ENCODE results near the gene LYAR.

Gene LYAR

GRCh38 chr4:4289941-4290850, at the start of gene LYAR, which contains the start of gene ZBTB49:
Gene LYAR, minus strand, starts transcription at chr4:4290154. Its CDS starts 6,412 bp downstream, at chr4:4283742.
Gene ZBTB49, plus strand, starts transcription at chr4:4290251. Its CDS starts 9,695 bp downstream, at chr4:4299946.
- Mint-ChIP-seq H3K9me3 (no peaks in the 10 kb centered on the region), H3K36me3 (peaks cover 28% of the 10 kb centered on the region), H3K27ac (peak within 1 kb of the TSS; percentile 91), H3K4me1 (peaks cover 57% of the 10 kb centered on the region), H3K4me3 (peak within 1 kb of the TSS; percentile 93)
- ATAC-seq = peak; percentile 95
- peak; percentile 97 to 99 for DNase-seq (ENCODE audit: low spot score in 2 of 2)

GRCh38 chr4:4339504-4340085, 49.6 kb upstream of the LYAR start:
- peaks cover 9% of the 10 kb centered on the region for H3K4me1 Mint-ChIP-seq
- no peaks in the 10 kb centered on the region for H3K36me3 Mint-ChIP-seq
- H3K9me3 Mint-ChIP-seq = no peaks in the 10 kb centered on the region
- H3K27ac Mint-ChIP-seq = peak overlapping the region; percentile 58
- ATAC-seq (no peak), DNase-seq (ENCODE audit: low spot score in 2 of 2) (no peak)
- H3K4me3 Mint-ChIP-seq = no peak overlapping the region

- Mint-ChIP-seq H3K9me3 (no peaks in the 10 kb centered on the region), H3K4me3 (no peak overlapping the region), H3K4me1 (peaks cover 10% of the 10 kb centered on the region), H3K27ac (no peak overlapping the region), H3K36me3 (no peaks in the 10 kb centered on the region)
- DNase-seq (ENCODE audit: low spot score in 2 of 2) (no peak), ATAC-seq (no peak)
Measured at GRCh38 chr4:4338210-4339001, 48.5 kb upstream of the LYAR start.

- Mint-ChIP-seq H3K4me3 (no peak overlapping the region), H3K36me3 (no peaks in the 10 kb centered on the region), H3K9me3 (no peaks in the 10 kb centered on the region), H3K4me1 (peaks cover 10% of the 10 kb centered on the region), H3K27ac (no peak overlapping the region)
- ATAC-seq (peak; percentile 87), DNase-seq (ENCODE audit: low spot score in 2 of 2) (peak; percentile 62 to 83)
Measured at GRCh38 chr4:4334798-4335520, 45.0 kb upstream of the LYAR start.

GRCh38 chr4:4333265-4333706, 43.3 kb upstream of the LYAR start:
- no peak for ATAC-seq
- Mint-ChIP-seq H3K27ac (no peak overlapping the region), H3K36me3 (no peaks in the 10 kb centered on the region), H3K9me3 (no peaks in the 10 kb centered on the region), H3K4me3 (no peak overlapping the region), H3K4me1 (peaks cover 10% of the 10 kb centered on the region)
- DNase-seq (ENCODE audit: low spot score in 2 of 2) = no peak

GRCh38 chr4:4332529-4332928, 42.6 kb upstream of the LYAR start:
- Mint-ChIP-seq H3K4me1 (peaks cover 10% of the 10 kb centered on the region), H3K27ac (no peak overlapping the region), H3K4me3 (no peak overlapping the region), H3K9me3 (no peaks in the 10 kb centered on the region), H3K36me3 (no peaks in the 10 kb centered on the region)
- DNase-seq (ENCODE audit: low spot score in 2 of 2) = no peak
- ATAC-seq = no peak

GRCh38 chr4:4330794-4331193, 40.8 kb upstream of the LYAR start:
- ATAC-seq = no peak
- peaks cover 10% of the 10 kb centered on the region for H3K4me1 Mint-ChIP-seq

GRCh38 chr4:4329496-4329895, 39.5 kb upstream of the LYAR start:
- H3K36me3 Mint-ChIP-seq = no peaks in the 10 kb centered on the region
- H3K4me1 Mint-ChIP-seq = peaks cover under 1% of the 10 kb centered on the region
- no peak overlapping the region for H3K27ac Mint-ChIP-seq
- no peaks in the 10 kb centered on the region for H3K9me3 Mint-ChIP-seq
- no peak overlapping the region for H3K4me3 Mint-ChIP-seq
- ATAC-seq (no peak), DNase-seq (ENCODE audit: low spot score in 2 of 2) (no peak)

More at GRCh38 chr4:4330794-4331193, 40.8 kb upstream of the LYAR start:
- no peak overlapping the region for H3K27ac Mint-ChIP-seq
- no peaks in the 10 kb centered on the region for H3K9me3 Mint-ChIP-seq
- no peak for DNase-seq (ENCODE audit: low spot score in 2 of 2)
- H3K4me3 Mint-ChIP-seq = no peak overlapping the region
- no peaks in the 10 kb centered on the region for H3K36me3 Mint-ChIP-seq

GRCh38 chr4:4328840-4329239, 38.9 kb upstream of the LYAR start:
- no peak for DNase-seq (ENCODE audit: low spot score in 2 of 2)
- Mint-ChIP-seq H3K9me3 (no peaks in the 10 kb centered on the region), H3K4me1 (no peaks in the 10 kb centered on the region), H3K36me3 (no peaks in the 10 kb centered on the region), H3K4me3 (no peak overlapping the region), H3K27ac (no peak overlapping the region)
- no peak for ATAC-seq

- H3K9me3 Mint-ChIP-seq = no peaks in the 10 kb centered on the region
- H3K4me3 Mint-ChIP-seq = no peak overlapping the region
- DNase-seq (ENCODE audit: low spot score in 2 of 2) (no peak), ATAC-seq (no peak)
- H3K36me3 Mint-ChIP-seq = no peaks in the 10 kb centered on the region
- no peaks in the 10 kb centered on the region for H3K4me1 Mint-ChIP-seq
- no peak overlapping the region for H3K27ac Mint-ChIP-seq
Measured at GRCh38 chr4:4328206-4328605, 38.3 kb upstream of the LYAR start.

- Mint-ChIP-seq H3K9me3 (no peaks in the 10 kb centered on the region), H3K4me3 (no peak overlapping the region)
Measured at GRCh38 chr4:4327652-4328121, 37.7 kb upstream of the LYAR start.

GRCh38 chr4:4326166-4326565, 36.2 kb upstream of the LYAR start:
- DNase-seq (ENCODE audit: low spot score in 2 of 2) = no peak

More at GRCh38 chr4:4327652-4328121, 37.7 kb upstream of the LYAR start:
- Mint-ChIP-seq H3K27ac (no peak overlapping the region), H3K36me3 (no peaks in the 10 kb centered on the region), H3K4me1 (peaks cover 2% of the 10 kb centered on the region)
- no peak for DNase-seq (ENCODE audit: low spot score in 2 of 2)
- no peak for ATAC-seq

GRCh38 chr4:4325321-4325720, 35.4 kb upstream of the LYAR start:
- Mint-ChIP-seq H3K9me3 (no peaks in the 10 kb centered on the region), H3K4me3 (no peak overlapping the region), H3K36me3 (peaks cover 11% of the 10 kb centered on the region), H3K27ac (no peak overlapping the region), H3K4me1 (peaks cover 5% of the 10 kb centered on the region)
- ATAC-seq (no peak), DNase-seq (ENCODE audit: low spot score in 2 of 2) (no peak)

More at GRCh38 chr4:4326166-4326565, 36.2 kb upstream of the LYAR start:
- H3K4me1 Mint-ChIP-seq = peaks cover 5% of the 10 kb centered on the region
- H3K27ac Mint-ChIP-seq = no peak overlapping the region
- no peaks in the 10 kb centered on the region for H3K9me3 Mint-ChIP-seq
- peaks cover 2% of the 10 kb centered on the region for H3K36me3 Mint-ChIP-seq
- no peak for ATAC-seq
- H3K4me3 Mint-ChIP-seq = no peak overlapping the region

GRCh38 chr4:4323705-4324534, 34.0 kb upstream of the LYAR start:
- H3K9me3 Mint-ChIP-seq = no peaks in the 10 kb centered on the region
- ATAC-seq (no peak), DNase-seq (ENCODE audit: low spot score in 2 of 2) (no peak)
- H3K27ac Mint-ChIP-seq = peak overlapping the region; percentile 26
- H3K4me1 Mint-ChIP-seq = peaks cover 5% of the 10 kb centered on the region
- H3K36me3 Mint-ChIP-seq = peaks cover 12% of the 10 kb centered on the region
- H3K4me3 Mint-ChIP-seq = no peak overlapping the region
